Head of caudate nucleus (tissue), 42 donors: ENCODE results near the gene SLC39A13.
A peak's percentile ranks its signal among the peaks of the same experiment; 100 is the strongest.

ENCODE experiments used
- DNase-seq, 42 donors: peaks; one replicate each; pipeline versions ENCODE4 v3.0.0 to v3.0.0-alpha.2; 2020 to 2021; ENCODE audit warnings: mixed read lengths in 7 of 42
- intact Hi-C: fragments of 100-400 bp; cut with DNase I; formaldehyde crosslinking; loops from one replicate; pipeline ENCODE4 v1.15.0; 2022

Gene SLC39A13

DNA sequence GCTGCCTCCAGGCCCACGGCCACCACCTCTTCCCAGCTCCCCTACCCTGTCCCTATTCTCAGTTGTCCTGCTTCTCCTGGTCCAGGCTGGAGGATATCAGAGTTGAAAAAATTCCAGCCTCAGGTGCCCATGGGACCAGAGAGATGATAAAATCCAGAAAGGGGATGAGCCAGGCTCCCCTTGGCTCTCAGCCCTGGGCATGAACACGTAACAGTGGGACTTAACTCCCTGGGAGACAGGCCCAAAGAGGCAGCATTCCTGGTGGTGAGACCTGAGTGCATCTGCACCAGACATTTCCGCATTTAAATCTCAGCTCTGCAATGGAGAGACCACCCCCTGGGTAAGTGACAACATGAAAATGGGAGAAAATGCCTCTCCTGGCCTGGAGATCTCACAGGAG is 10.4 kb upstream of the SLC39A13 start:
- intact Hi-C loops: no loop called here
- DNase-seq: no peak

DNA sequence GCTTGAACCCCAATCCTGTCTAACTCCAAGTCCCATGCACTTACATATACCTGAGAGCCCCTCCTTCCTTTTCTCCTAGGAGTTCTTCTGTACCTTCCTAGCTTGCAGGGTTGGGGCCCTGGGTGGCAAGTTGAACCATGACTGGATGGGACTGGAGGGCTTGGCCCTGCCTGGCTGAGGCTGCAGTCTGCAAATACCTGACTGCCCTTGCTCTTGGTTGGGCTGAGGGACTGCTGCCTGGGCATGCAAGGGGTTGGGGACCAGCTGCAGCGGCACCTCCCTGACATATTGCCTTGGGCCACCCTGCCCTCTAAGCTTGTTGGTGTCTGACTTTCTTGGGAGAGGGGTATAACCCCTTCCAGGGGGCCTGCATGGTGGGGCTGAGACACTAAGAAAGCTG is 9.8 kb upstream of the SLC39A13 start:
- no peak for DNase-seq
- intact Hi-C loops: no loop called here

DNA sequence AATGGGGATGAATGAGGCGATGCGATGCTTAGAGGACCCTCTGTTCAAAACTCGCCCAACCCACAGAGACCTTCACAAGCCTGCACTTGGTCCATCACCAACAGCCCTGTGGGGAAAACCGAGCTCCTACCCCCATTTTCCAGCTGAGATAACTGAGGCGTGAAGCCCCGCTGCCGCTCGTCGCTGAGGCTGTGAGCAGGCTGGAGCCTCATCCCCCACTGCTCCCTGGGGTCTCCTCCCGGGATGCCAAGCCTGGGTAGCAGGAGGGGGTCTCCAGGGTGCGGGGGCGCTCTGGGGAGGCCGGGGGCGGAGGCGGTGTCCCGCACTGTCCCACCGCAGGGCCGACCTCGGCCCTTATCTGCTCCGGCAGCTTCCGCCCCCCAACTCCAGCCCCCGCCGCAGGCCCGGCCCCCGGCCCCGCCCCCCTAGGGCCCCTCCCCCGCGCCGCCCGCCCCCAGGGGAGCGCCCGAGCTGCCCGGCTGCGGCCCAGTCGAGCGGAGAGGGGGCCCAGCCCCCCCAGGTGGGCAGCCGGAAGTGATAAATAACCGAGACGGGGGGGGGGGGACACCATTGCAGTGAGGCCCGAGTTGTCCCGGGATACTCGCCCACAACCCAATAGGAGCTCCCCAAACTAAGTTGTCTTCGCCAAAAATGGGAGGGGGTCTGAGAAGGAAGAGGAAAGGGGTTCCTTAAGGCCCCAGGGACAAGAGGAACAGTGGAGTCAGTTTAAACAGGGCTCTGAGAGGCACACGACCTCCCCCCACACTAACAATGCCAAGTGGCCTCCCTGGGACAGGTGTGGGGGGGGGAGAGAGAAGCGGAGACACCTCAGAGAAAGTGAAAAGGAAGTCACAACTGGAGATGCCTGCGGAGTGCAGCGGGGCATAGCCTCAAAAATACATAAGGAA is 8.3 kb upstream of the SLC39A13 start:
- intact Hi-C loops: no loop called here
- DNase-seq: no peak

DNA sequence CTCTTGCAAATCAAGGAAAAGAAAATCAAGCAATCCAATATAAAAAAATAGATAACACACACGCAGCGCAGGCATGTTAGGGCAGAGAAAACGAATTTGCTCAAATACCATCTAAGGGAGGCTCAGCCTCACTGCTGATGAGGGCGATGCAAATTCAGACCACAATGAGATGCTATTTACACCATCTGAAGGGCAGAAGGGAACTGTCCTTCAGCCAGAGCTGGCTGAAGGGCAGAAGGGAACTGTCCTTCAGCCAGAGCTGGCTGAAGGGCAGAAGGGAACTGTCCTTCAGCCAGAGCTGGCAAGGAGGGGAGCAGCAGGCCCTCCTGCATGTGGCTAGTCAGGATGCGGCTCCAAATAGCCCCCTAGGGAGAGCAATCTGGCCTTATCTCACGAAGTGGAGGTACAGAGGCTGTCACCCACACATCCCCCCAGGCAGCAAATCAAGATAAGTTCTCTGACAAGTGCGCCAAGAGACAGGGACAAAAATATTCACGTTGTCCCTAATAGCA is 7.6 kb upstream of the SLC39A13 start:
- intact Hi-C loops: no loop called here
- no peak for DNase-seq

DNA sequence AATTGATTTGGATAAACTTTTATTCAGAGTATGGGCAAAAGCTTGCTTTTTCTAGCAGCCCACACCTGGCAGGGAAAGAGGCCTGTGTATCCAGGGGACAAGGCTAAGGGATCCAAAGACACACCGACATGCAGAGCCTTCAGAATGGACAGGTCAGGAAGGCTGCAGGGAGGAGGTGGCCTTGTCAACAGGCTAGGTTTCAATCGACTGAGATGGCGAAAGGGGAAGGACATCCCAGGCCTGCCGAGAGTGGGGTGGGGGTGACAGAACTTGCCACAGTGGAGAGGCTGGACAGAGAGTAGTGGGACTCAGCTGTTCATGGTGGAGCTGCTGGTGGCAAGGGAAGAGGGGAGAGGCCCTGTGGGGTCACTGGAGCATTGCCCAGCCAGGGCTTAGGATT is 5.3 kb upstream of the SLC39A13 start:
- DNase-seq: no peak
- intact Hi-C loops: no loop called here

DNA sequence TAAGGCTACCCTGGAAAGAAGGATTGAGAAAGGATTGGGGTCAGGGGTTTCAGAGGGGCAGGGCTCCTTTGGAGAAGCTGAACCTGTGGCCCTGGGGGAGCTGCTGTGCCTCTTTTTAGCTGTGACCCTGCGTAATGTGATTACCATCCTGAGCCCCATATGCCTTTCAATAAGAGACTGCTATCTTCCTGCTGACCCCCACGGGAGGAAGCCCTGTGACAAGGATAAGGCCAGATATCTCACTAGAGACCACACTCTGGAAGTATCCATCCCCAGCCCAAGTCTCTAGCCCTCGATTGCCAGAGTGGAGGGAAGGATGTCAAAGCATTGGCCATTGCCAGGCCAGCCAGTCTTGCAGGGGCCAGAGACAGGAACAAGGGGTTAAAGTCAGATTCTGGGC is 4.8 kb upstream of the SLC39A13 start:
- intact Hi-C loops: no loop called here
- no peak for DNase-seq

DNA sequence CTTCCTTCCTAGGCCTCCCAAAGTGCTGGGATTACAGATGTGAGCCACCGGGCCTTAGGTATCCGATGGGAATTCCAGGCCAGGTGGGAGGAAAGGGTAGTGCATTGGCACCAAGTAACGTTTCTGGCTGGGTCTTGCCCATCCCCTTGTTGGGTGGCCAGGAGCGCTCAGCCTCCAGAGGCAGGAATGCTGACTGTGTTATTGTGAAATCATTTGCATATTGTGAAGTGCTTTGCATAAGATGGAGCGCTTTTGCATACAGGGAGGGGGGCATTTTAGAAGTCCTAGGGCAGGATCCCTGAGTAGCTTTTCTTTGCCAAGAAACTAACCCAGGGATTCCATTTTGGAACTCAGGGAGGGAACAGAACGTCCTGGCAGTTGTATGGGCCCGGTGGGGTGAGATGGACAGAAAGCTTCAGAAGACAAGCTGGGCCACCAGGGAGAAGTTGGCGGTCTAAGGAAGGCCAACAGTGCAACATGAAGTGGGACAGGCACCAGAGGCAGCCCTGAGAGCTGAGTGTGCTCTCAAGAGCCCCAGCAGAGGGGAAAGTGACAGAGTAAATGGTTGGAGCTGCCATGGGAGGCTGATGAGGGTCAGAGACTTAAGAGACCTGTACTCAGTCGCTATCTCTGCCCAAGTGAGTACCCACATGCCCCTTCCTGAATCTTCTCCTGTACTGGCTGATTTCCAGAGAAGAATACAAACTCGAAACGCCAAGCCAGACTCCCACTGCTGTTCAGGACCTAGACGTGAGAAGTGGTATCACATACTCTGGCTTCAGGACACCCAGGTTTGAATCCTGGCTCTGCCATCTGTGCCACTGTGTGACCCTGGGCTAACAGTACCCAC is 1.3 kb upstream of the SLC39A13 start:
- no peak for DNase-seq
- intact Hi-C loops: loop anchor here (5.0 kb wide), 1 partner anchor 170 kb away; the partner anchor contains the start of genes KBTBD4 and NDUFS3

DNA sequence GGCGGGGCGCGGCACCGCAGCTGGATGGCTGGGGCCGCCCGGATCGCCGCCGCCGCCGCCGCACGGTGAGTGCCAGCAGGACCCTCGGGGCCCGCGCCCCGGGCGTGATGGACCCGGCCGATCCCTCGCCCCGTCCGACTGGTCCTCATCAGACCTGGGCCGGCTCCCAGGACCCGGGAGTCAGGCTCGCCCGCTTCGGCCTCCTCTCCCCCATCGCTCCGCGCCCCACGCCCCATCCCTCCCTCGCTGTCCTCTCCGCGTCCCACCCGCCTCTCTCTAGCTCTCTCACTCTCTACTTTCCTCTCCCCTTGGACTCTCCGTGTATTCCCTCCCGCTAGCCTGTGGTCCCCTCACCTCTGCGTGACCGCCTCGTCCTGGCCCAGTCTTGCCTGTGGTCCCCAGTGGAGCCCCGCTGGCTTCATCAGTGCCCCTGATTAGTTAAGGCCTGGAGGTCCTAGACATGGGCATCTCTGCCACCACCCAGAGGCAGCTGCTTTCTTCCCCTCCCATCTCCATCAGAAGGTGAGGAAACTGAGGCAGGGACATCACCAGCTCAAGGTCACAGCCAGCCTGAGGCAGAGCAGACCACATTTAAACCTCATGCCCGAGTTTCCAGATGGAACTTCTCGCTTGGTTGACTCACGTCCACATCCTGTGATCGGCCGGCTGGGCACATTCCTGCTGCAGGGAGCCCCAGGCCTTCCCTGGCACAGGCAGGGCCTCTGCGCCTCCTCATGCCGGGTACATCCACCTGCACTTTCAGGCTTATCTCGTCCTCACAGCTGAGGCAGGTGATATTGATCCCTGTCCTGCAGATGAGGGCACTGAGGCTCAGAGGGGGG is 429 bp downstream of the SLC39A13 start:
- DNase-seq: peak in 1 of 42 donors; percentile 34
- intact Hi-C loops: loop anchor here (1.0 to 5.0 kb wide), 2 partner anchors 17 to 168 kb away; partner anchors contain the start of genes KBTBD4, NDUFS3 and PSMC3

DNA sequence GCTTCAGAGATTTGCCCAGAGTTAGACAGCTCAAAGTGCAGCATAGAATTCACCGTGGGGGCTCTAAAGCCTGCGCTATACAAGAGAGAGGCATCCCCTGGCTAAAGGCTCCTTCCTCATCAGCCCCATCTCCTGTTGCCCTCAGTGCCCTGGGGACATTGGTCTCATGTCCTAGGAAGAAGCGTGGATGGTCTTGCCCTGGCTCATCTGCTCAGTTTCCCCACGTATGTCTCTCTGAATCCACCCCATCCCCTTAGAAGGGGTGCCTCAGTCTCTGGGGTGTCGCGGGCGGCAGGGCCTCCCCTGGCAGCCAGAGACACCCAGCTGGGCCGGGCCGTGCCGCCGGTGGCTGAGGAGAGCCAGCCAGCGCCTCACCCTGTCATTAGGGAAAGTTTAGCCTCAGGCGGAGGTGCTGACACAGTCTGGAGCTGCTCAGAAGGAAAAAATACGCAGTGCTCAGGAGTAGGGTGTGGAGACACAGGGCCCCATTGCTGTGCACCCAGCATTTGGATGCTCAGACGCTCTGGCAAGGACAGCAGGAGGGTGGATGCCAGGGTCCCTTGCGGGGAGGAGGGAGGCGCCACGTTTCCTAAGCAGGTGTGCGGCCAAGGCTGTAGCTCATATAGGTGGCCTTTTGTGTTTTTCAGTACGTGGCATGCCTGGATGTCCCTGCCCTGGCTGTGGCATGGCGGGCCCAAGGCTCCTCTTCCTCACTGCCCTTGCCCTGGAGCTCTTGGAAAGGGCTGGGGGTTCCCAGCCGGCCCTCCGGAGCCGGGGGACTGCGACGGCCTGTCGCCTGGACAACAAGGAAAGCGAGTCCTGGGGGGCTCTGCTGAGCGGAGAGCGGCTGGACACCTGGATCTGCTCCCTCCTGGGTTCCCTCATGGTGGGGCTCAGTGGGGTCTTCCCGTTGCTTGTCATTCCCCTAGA is 1.3 kb downstream of the SLC39A13 start:
- intact Hi-C loops: loop anchor here (5.0 kb wide), 1 partner anchor 168 kb away; the partner anchor contains the start of genes KBTBD4 and NDUFS3
- DNase-seq: peak in 1 of 42 donors; percentile 42

DNA sequence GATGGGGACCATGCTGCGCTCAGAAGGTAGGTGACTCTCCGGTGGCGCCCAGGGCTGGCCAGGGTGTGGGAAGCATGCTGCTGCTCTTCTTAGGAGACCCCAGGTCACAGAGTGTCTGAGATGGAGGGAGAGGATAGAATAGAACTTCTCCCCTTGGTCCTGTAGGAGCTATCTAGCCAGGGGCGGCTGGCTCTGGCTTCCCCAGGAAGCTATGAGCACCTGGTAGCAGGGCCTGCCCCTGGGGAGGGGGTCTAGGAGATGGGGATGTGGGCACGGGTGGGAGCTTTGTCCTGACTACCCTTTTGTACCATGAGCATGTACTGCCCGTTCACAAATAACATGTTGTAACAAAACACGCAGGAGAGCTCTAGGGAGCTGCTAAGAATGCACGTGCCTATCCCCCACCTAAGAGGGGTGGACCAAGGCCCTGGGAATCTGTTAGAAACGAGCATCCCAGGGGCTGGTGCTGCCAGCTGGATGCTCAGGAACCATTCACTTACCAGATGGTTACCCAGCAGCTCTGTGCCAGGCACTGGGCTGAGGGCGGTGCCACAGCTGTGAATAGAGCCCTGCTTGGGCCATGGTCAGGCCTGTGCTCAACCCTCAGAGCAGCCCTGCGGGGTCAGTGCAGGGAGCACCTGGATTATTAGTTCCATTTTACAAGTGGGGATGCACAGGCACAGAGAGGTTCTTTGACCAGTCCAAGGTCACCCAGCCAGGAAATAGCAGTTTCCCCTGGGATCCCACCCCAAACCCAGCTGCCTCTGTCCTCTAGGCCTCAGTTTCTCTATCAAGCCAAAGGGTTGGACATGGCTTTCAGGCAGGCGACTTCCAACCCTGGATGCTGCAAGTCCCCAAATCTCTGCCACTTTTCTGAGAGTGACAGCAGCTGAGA is 2.2 kb downstream of the SLC39A13 start:
- intact Hi-C loops: no loop called here
- no peak for DNase-seq

DNA sequence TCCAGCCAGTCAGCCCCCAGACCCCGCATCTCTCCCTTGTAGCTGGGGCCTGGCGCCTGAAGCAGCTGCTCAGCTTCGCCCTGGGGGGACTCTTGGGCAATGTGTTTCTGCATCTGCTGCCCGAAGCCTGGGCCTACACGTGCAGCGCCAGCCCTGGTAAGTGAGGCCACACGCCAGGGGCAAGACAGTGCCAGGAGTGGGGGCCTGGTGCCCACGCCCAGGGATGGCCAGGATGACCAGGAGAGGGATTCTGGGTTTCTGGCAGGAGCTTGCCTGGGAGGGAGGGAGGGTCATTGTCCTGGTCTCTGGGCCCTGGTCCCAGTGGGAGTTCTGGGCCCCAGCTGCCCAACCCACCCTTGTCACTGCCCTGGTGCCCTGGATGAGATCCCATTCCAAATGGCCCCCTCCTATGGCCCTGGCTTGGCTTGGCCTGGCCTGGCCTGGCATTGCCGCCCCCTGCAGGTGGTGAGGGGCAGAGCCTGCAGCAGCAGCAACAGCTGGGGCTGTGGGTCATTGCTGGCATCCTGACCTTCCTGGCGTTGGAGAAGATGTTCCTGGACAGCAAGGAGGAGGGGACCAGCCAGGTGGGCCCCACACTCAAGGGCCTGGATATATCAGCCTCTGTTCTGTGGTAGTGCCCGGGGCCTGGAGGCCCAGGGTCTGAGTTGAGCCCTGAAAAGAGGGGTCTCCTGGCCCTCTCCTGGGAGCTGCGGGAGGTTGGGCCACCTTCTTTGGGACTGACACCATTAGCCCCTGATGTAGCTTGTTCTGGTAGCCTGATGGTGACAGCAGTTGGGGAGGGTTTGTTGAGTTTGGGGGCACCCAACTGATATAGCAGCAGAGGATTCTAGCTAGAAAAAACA is 3.7 kb downstream of the SLC39A13 start:
- intact Hi-C loops: no loop called here
- DNase-seq: peak in 23 of 42 donors; percentile 39 to 77 (median 59)

DNA sequence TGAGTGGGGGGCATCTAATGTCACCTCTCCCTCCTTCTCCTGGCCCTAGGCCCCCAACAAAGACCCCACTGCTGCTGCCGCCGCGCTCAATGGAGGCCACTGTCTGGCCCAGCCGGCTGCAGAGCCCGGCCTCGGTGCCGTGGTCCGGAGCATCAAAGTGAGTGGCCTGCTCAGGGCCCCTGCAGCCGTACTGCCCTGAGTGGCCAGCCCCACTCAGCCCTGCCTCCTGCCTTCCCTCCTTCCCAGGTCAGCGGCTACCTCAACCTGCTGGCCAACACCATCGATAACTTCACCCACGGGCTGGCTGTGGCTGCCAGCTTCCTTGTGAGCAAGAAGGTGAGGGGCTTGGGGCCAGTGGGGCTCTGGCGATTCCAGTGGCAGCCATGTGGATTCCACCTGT is 5.0 kb downstream of the SLC39A13 start:
- intact Hi-C loops: no loop called here
- DNase-seq: no peak

DNA sequence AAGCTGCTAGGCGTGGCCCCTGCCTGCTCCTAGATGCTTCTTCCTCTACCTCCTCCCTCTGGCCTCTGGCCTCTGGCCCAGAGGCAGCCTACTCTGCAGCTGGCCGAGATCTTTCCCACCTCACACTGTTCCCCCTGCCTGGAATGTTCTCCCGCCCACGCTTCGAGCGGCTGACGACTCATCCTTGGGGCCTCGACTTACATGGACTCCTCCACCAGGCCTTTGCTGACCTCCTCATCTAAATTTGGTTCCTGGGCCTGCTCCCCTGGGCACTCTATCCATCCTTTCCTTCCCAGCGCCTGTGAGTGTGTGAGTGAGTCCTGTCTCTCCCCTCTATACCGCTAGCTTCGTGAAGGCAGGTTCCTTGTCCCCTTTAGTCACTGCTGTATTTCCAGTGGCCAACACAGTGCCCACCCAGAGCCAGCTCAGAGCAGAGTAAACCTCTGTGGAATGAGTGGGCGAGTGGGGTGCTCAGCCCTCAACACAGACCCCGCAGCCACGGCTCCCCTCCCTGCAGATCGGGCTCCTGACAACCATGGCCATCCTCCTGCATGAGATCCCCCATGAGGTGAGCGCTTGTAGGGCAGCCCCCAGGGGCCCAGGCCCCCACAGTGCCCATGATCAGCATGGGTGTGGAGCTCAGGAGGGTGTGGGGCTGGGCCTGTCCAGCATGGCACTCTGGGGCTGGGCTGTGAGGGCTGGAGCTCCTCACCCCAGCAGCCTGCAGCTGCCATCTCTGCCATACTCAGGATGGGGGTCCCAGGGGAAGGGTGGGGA is 5.7 kb downstream of the SLC39A13 start:
- no peak for DNase-seq
- intact Hi-C loops: no loop called here

DNA sequence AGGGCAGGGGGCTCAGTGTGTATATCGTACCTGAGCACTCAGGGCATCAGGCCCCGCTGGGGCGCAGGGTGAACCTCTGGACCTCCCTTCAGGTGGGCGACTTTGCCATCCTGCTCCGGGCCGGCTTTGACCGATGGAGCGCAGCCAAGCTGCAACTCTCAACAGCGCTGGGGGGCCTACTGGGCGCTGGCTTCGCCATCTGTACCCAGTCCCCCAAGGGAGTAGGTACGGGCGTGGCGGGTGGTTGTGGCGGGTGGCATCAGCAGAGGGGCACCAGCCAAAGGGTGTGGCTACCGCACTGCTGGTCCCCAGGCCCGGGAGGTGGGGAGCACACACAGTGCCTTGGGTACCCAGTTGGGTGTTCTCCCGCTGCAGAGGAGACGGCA is 6.3 kb downstream of the SLC39A13 start:
- intact Hi-C loops: no loop called here
- no peak for DNase-seq
